ENCODE results near the gene CYP2C9.
"Not testable (repeated sequence)": the region's sequence is repeated elsewhere in the genome, so short reads cannot be mapped to it uniquely, and the experiment has no call there.

- not testable (repeated sequence) for TF ChIP-seq POLR2AphosphoS5, POLR2A, TAF1, POU2F2 (IDR thresholded peaks at IDR 0.05; ENCODE audit: low read depth, low read length)
Measured at GRCh38 chr10:94943432-94944103, 5.1 kb downstream of the CYP2C9 start.
